ENCODE data around the gene GRIN2C.

Gene GRIN2C

GRCh38 chr17:74808714-74809430, 50.8 kb downstream of the GRIN2C start:
- ATAC-seq (ENCODE audit: insufficient read depth, low read depth) (no peak), DNase-seq (no peak)
- peaks cover 24% of the 10 kb centered on the region for H3K36me3 ChIP-seq (ENCODE audit: insufficient read depth, low read length)
- no peak overlapping the region for H3K4me3 ChIP-seq (ENCODE audit: low read depth in 1 of 2, low read length in 2 of 2)
- H3K79me2 ChIP-seq (ENCODE audit: insufficient read depth, low read length): no peaks in the 10 kb centered on the region
- TF ChIP-seq CTCF (IDR thresholded peaks at IDR 0.05; ENCODE audit: borderline replicate concordance, extremely low read depth, low read length, poor library complexity, severe bottlenecking) (no peak), EZH2 (IDR thresholded peaks at IDR 0.05; ENCODE audit: borderline replicate concordance, low read depth, low read length, severe bottlenecking) (no peak)
- H3K9me3 ChIP-seq (ENCODE audit: insufficient read depth, low read length, severe bottlenecking): no peaks in the 10 kb centered on the region
- H4K20me1 ChIP-seq (ENCODE audit: insufficient read depth, low read length): peaks cover 8% of the 10 kb centered on the region
- H3K4me2 ChIP-seq (ENCODE audit: insufficient read depth, low read length): no peak overlapping the region
- H2AFZ ChIP-seq (ENCODE audit: low read depth, low read length): no peak overlapping the region
- H3K9ac ChIP-seq (ENCODE audit: low read depth, low read length): no peak overlapping the region
- H3K4me1 ChIP-seq (ENCODE audit: insufficient read depth, low read length): no peaks in the 10 kb centered on the region
- H3K27me3 ChIP-seq (ENCODE audit: insufficient read depth, low read length, poor library complexity): no peaks in the 10 kb centered on the region
- H3K27ac ChIP-seq (ENCODE audit: low read length): no peak overlapping the region

- H3K36me3 ChIP-seq (ENCODE audit: insufficient read depth, low read length): peaks cover 21% of the 10 kb centered on the region
- TF ChIP-seq EZH2 (IDR thresholded peaks at IDR 0.05; ENCODE audit: borderline replicate concordance, low read depth, low read length, severe bottlenecking) (no peak), CTCF (IDR thresholded peaks at IDR 0.05; ENCODE audit: borderline replicate concordance, extremely low read depth, low read length, poor library complexity, severe bottlenecking) (no peak)
- H3K9ac ChIP-seq (ENCODE audit: low read depth, low read length): no peak overlapping the region
- peak; percentile 9 for DNase-seq
- H3K79me2 ChIP-seq (ENCODE audit: insufficient read depth, low read length): no peaks in the 10 kb centered on the region
- H3K4me3 ChIP-seq (ENCODE audit: low read depth in 1 of 2, low read length in 2 of 2): no peak overlapping the region
- H3K9me3 ChIP-seq (ENCODE audit: insufficient read depth, low read length, severe bottlenecking): no peaks in the 10 kb centered on the region
- no peak overlapping the region for H2AFZ ChIP-seq (ENCODE audit: low read depth, low read length)
- H3K4me1 ChIP-seq (ENCODE audit: insufficient read depth, low read length): no peaks in the 10 kb centered on the region
- no peaks in the 10 kb centered on the region for H3K27me3 ChIP-seq (ENCODE audit: insufficient read depth, low read length, poor library complexity)
- H3K4me2 ChIP-seq (ENCODE audit: insufficient read depth, low read length): no peak overlapping the region
- no peak for ATAC-seq (ENCODE audit: insufficient read depth, low read depth)
- H3K27ac ChIP-seq (ENCODE audit: low read length): no peak overlapping the region
- peaks cover 8% of the 10 kb centered on the region for H4K20me1 ChIP-seq (ENCODE audit: insufficient read depth, low read length)
Measured at GRCh38 chr17:74807925-74808324, 51.8 kb downstream of the GRIN2C start.

GRCh38 chr17:74807441-74807840, 52.2 kb downstream of the GRIN2C start:
- no peak overlapping the region for H3K4me3 ChIP-seq (ENCODE audit: low read depth in 1 of 2, low read length in 2 of 2)
- TF ChIP-seq CTCF (IDR thresholded peaks at IDR 0.05; ENCODE audit: borderline replicate concordance, extremely low read depth, low read length, poor library complexity, severe bottlenecking): no peak
- no peak for TF ChIP-seq EZH2 (IDR thresholded peaks at IDR 0.05; ENCODE audit: borderline replicate concordance, low read depth, low read length, severe bottlenecking)
- H3K36me3 ChIP-seq (ENCODE audit: insufficient read depth, low read length): peaks cover 18% of the 10 kb centered on the region

More at GRCh38 chr17:74807441-74807840, 52.2 kb downstream of the GRIN2C start:
- no peaks in the 10 kb centered on the region for H3K4me1 ChIP-seq (ENCODE audit: insufficient read depth, low read length)
- H3K4me2 ChIP-seq (ENCODE audit: insufficient read depth, low read length): no peak overlapping the region
- ATAC-seq (ENCODE audit: insufficient read depth, low read depth) (no peak), DNase-seq (no peak)
- H3K9me3 ChIP-seq (ENCODE audit: insufficient read depth, low read length, severe bottlenecking): no peaks in the 10 kb centered on the region
- no peaks in the 10 kb centered on the region for H3K79me2 ChIP-seq (ENCODE audit: insufficient read depth, low read length)
- peaks cover 8% of the 10 kb centered on the region for H4K20me1 ChIP-seq (ENCODE audit: insufficient read depth, low read length)
- H3K9ac ChIP-seq (ENCODE audit: low read depth, low read length): no peak overlapping the region
- H2AFZ ChIP-seq (ENCODE audit: low read depth, low read length): no peak overlapping the region
- no peak overlapping the region for H3K27ac ChIP-seq (ENCODE audit: low read length)
- H3K27me3 ChIP-seq (ENCODE audit: insufficient read depth, low read length, poor library complexity): no peaks in the 10 kb centered on the region

All from DND-41 (cell line).